Ishikawa (cell line): ENCODE results near the gene VN1R5.

Experiments used
- CEBPB ChIP-seq: IDR thresholded peaks from 2 replicates; pipeline ENCODE4 v1.6.1; 2012
- EP300 ChIP-seq: IDR thresholded peaks from 2 replicates; pipeline ENCODE4 v1.6.1; 2012; ENCODE audit warnings: borderline replicate concordance
- TCF12 ChIP-seq: IDR thresholded peaks from 2 replicates; pipeline ENCODE4 v1.6.1; 2012; ENCODE audit warnings: low read depth
- YY1 ChIP-seq: IDR thresholded peaks from 2 replicates; pipeline ENCODE4 v1.6.1; 2012; ENCODE audit warnings: low read depth
- TF ChIP-seq, protein P1 (sequence below): IDR thresholded peaks from 2 replicates; pipeline ENCODE4 v1.6.1; 2012; ENCODE audit warnings: low read depth, mild to moderate bottlenecking
- TF ChIP-seq, protein P2 (sequence below): IDR thresholded peaks from 2 replicates; pipeline ENCODE4 v1.6.1; 2012

DNA sequence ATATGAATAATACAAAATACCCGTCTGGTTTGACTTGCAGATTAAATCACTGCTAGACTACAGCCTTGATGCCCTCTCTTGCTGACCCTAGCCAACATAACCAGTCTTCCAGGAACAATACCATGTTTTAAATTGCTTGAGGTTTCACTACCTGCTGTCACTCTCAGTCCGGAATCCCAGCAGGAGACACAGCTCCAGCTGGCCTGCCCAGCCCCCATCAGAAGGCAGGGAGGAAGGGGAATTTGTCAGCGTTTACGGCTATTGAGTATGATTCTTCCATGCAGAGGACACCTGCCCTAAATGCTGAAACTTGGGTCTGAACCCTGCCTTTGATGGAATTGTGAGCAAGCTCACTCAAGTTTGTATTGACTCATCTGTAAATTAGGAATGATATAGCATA lies 42.8 kb downstream of the VN1R5 start:
- TF ChIP-seq EP300 (no peak), CEBPB (no peak), TCF12 (no peak), YY1 (no peak)
- TF ChIP-seq, protein P1, sequence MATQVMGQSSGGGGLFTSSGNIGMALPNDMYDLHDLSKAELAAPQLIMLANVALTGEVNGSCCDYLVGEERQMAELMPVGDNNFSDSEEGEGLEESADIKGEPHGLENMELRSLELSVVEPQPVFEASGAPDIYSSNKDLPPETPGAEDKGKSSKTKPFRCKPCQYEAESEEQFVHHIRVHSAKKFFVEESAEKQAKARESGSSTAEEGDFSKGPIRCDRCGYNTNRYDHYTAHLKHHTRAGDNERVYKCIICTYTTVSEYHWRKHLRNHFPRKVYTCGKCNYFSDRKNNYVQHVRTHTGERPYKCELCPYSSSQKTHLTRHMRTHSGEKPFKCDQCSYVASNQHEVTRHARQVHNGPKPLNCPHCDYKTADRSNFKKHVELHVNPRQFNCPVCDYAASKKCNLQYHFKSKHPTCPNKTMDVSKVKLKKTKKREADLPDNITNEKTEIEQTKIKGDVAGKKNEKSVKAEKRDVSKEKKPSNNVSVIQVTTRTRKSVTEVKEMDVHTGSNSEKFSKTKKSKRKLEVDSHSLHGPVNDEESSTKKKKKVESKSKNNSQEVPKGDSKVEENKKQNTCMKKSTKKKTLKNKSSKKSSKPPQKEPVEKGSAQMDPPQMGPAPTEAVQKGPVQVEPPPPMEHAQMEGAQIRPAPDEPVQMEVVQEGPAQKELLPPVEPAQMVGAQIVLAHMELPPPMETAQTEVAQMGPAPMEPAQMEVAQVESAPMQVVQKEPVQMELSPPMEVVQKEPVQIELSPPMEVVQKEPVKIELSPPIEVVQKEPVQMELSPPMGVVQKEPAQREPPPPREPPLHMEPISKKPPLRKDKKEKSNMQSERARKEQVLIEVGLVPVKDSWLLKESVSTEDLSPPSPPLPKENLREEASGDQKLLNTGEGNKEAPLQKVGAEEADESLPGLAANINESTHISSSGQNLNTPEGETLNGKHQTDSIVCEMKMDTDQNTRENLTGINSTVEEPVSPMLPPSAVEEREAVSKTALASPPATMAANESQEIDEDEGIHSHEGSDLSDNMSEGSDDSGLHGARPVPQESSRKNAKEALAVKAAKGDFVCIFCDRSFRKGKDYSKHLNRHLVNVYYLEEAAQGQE: no peak
- TF ChIP-seq, protein P2, sequence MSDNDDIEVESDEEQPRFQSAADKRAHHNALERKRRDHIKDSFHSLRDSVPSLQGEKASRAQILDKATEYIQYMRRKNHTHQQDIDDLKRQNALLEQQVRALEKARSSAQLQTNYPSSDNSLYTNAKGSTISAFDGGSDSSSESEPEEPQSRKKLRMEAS: no peak
